Measurements from ENCODE around the gene SGK1. TPM values are rescaled to one million over a fixed set of nuclear protein-coding genes. Genes with fewer than 3 reads are reported as not detected.

Gene SGK1
- polyA plus RNA-seq, 1 donor (not counting 4 experiments of a cell fraction or from before 2014, with no cell fraction given): 156 TPM

- TF ChIP-seq CTCF (optimal IDR thresholded peaks at IDR 0.05 in 1 of 3, IDR thresholded peaks at IDR 0.05 in 1 of 3, conservative IDR thresholded peaks at IDR 0.05 in 1 of 3; ENCODE audit: extremely low read depth in 1 of 3, insufficient read depth in 2 of 3, low read length in 3 of 3) (no peak), EZH2 (IDR thresholded peaks at IDR 0.05; ENCODE audit: low read length) (no peak)
- dilution Hi-C loops (cut with MboI; ENCODE audit: extremely low pct_ligation_motif_present, low sequenced_read_pairs): no loop called here
- Histone ChIP-seq H3K4me3 (ENCODE audit: control insufficient read depth in 2 of 3, extremely low read depth in 1 of 3, insufficient read depth in 2 of 3, low read depth in 1 of 3, low read length in 3 of 3) (no peak overlapping the region), H3K36me3 (ENCODE audit: control insufficient read depth in 2 of 2, extremely low read depth in 1 of 2, insufficient read depth in 2 of 2, low read length in 2 of 2) (no peaks in the 10 kb centered on the region), H3K27me3 (ENCODE audit: control insufficient read depth, extremely low read depth, insufficient read depth, low read length) (no peaks in the 10 kb centered on the region), H3K79me2 (ENCODE audit: control insufficient read depth, insufficient read depth, low read length) (no peaks in the 10 kb centered on the region), H3K27ac (ENCODE audit: control insufficient read depth, insufficient read depth, low read length) (no peak overlapping the region), H3K9me1 (ENCODE audit: control insufficient read depth, extremely low read depth, insufficient read depth, low read length) (no peaks in the 10 kb centered on the region), H3K4me2 (ENCODE audit: control insufficient read depth, extremely low read depth, insufficient read depth, low read depth, low read length) (no peak overlapping the region), H3K9me3 (ENCODE audit: control insufficient read depth, low read depth, low read length) (no peaks in the 10 kb centered on the region), H3K9ac (ENCODE audit: control insufficient read depth, extremely low read depth, insufficient read depth, low read length) (no peak overlapping the region), H4K20me1 (ENCODE audit: control insufficient read depth, extremely low read depth, insufficient read depth, low read length) (no peaks in the 10 kb centered on the region), H3K4me1 (ENCODE audit: control insufficient read depth, extremely low read depth, insufficient read depth, low read length) (no peaks in the 10 kb centered on the region), H2AFZ (ENCODE audit: control insufficient read depth, low read length) (no peak overlapping the region)
- no peak for DNase-seq (ENCODE audit: low read depth, low spot score)
- no peak for FAIRE-seq
These were observed 130.8 kb downstream of the SGK1 start for GRCh38 chr6:134187154-134187553.

- TF ChIP-seq EZH2 (IDR thresholded peaks at IDR 0.05; ENCODE audit: low read length) (no peak), CTCF (optimal IDR thresholded peaks at IDR 0.05 in 1 of 3, IDR thresholded peaks at IDR 0.05 in 1 of 3, conservative IDR thresholded peaks at IDR 0.05 in 1 of 3; ENCODE audit: extremely low read depth in 1 of 3, insufficient read depth in 2 of 3, low read length in 3 of 3) (no peak)
- Histone ChIP-seq H3K9ac (ENCODE audit: control insufficient read depth, extremely low read depth, insufficient read depth, low read length) (no peak overlapping the region), H3K4me3 (ENCODE audit: control insufficient read depth in 2 of 3, extremely low read depth in 1 of 3, insufficient read depth in 2 of 3, low read depth in 1 of 3, low read length in 3 of 3) (no peak overlapping the region), H3K4me1 (ENCODE audit: control insufficient read depth, extremely low read depth, insufficient read depth, low read length) (no peaks in the 10 kb centered on the region), H3K27me3 (ENCODE audit: control insufficient read depth, extremely low read depth, insufficient read depth, low read length) (no peaks in the 10 kb centered on the region), H2AFZ (ENCODE audit: control insufficient read depth, low read length) (no peak overlapping the region), H3K9me1 (ENCODE audit: control insufficient read depth, extremely low read depth, insufficient read depth, low read length) (no peaks in the 10 kb centered on the region), H3K9me3 (ENCODE audit: control insufficient read depth, low read depth, low read length) (no peaks in the 10 kb centered on the region), H3K27ac (ENCODE audit: control insufficient read depth, insufficient read depth, low read length) (no peak overlapping the region), H3K4me2 (ENCODE audit: control insufficient read depth, extremely low read depth, insufficient read depth, low read depth, low read length) (no peak overlapping the region), H4K20me1 (ENCODE audit: control insufficient read depth, extremely low read depth, insufficient read depth, low read length) (no peaks in the 10 kb centered on the region), H3K36me3 (ENCODE audit: control insufficient read depth in 2 of 2, extremely low read depth in 1 of 2, insufficient read depth in 2 of 2, low read length in 2 of 2) (no peaks in the 10 kb centered on the region), H3K79me2 (ENCODE audit: control insufficient read depth, insufficient read depth, low read length) (no peaks in the 10 kb centered on the region)
- dilution Hi-C loops (cut with MboI; ENCODE audit: extremely low pct_ligation_motif_present, low sequenced_read_pairs): no loop called here
- DNase-seq (ENCODE audit: low read depth, low spot score) (no peak), FAIRE-seq (no peak)
These were observed 131.6 kb downstream of the SGK1 start for GRCh38 chr6:134186355-134186754.

All from keratinocyte (primary cell).